HEK293 (cell line): ENCODE results near the gene GPATCH4.
A peak's percentile ranks its signal among the peaks of the same experiment; 100 is the strongest.

ENCODE experiments used
- AEBP2 ChIP-seq: fragments of 450-650 bp; formaldehyde crosslinking; IDR thresholded peaks from 2 replicates; pipeline ENCODE4 v1.5.1; 2016; ENCODE audit warnings: missing biosample characterization, missing genetic modification characterization, borderline replicate concordance
- IKZF3 ChIP-seq: fragments of 450-650 bp; IDR thresholded peaks from 2 replicates; pipeline ENCODE4 v1.5.0; 2018; ENCODE audit warnings: missing biosample characterization, mild to moderate bottlenecking, missing genetic modification characterization, moderate library complexity
- OSR2 ChIP-seq: fragments of 450-650 bp; formaldehyde crosslinking; IDR thresholded peaks from 2 replicates; pipeline ENCODE4 v1.5.1; 2016; ENCODE audit warnings: missing biosample characterization, missing genetic modification characterization
- PBX3 ChIP-seq: sonication (generic); formaldehyde crosslinking; IDR thresholded peaks from 2 replicates; pipeline ENCODE4 v1.8.1; 2022; ENCODE audit warnings: mild to moderate bottlenecking, moderate library complexity, missing genetic modification reagents
- WT1 ChIP-seq: fragments of 450-650 bp; formaldehyde crosslinking; IDR thresholded peaks from 2 replicates; pipeline ENCODE4 v1.5.1; 2016; ENCODE audit warnings: missing biosample characterization, missing genetic modification characterization
- ZEB2 ChIP-seq: fragments of 450-650 bp; formaldehyde crosslinking; IDR thresholded peaks from 2 replicates; pipeline ENCODE4 v1.5.1; 2016; ENCODE audit warnings: missing biosample characterization, missing genetic modification characterization
- ZNF114 ChIP-seq: fragments of 450-650 bp; formaldehyde crosslinking; IDR thresholded peaks from 2 replicates; pipeline ENCODE4 v1.5.0; 2017; ENCODE audit warnings: missing biosample characterization, missing genetic modification characterization
- ZNF132 ChIP-seq: fragments of 450-650 bp; formaldehyde crosslinking; IDR thresholded peaks from 2 replicates; pipeline ENCODE4 v1.5.1; 2017; ENCODE audit warnings: missing biosample characterization, missing genetic modification characterization, borderline replicate concordance
- ZNF133 ChIP-seq: fragments of 450-650 bp; formaldehyde crosslinking; IDR thresholded peaks from 2 replicates; pipeline ENCODE4 v1.5.1; 2016; ENCODE audit warnings: missing biosample characterization, missing genetic modification characterization
- ZNF140 ChIP-seq: fragments of 450-650 bp; formaldehyde crosslinking; IDR thresholded peaks from 2 replicates; pipeline ENCODE4 v1.5.1; 2016; ENCODE audit warnings: missing biosample characterization, missing genetic modification characterization
- ZNF239 ChIP-seq: fragments of 450-650 bp; formaldehyde crosslinking; IDR thresholded peaks from 2 replicates; pipeline ENCODE4 v1.5.1; 2016; ENCODE audit warnings: missing biosample characterization, missing genetic modification characterization
- ZNF280D ChIP-seq: fragments of 450-650 bp; formaldehyde crosslinking; IDR thresholded peaks from 2 replicates; pipeline ENCODE4 v1.5.1; 2016; ENCODE audit warnings: missing biosample characterization, missing genetic modification characterization
- ZNF311 ChIP-seq: fragments of 450-650 bp; formaldehyde crosslinking; IDR thresholded peaks from 2 replicates; pipeline ENCODE4 v1.5.1; 2017; ENCODE audit warnings: missing biosample characterization, missing genetic modification characterization, borderline replicate concordance
- ZNF335 ChIP-seq: fragments of 450-650 bp; formaldehyde crosslinking; conservative IDR thresholded peaks from 2 replicates; pipeline ENCODE4 v1.5.1; 2016; ENCODE audit warnings: missing biosample characterization, missing genetic modification characterization
- ZNF423 ChIP-seq: fragments of 450-650 bp; formaldehyde crosslinking; IDR thresholded peaks from 2 replicates; pipeline ENCODE4 v1.5.1; 2016; ENCODE audit warnings: missing biosample characterization, missing genetic modification characterization
- ZNF488 ChIP-seq: fragments of 450-650 bp; formaldehyde crosslinking; IDR thresholded peaks from 2 replicates; pipeline ENCODE4 v1.5.1; 2016; ENCODE audit warnings: missing biosample characterization, missing genetic modification characterization
- ZNF513 ChIP-seq: fragments of 450-650 bp; IDR thresholded peaks from 2 replicates; pipeline ENCODE4 v1.5.1; 2018; ENCODE audit warnings: missing biosample characterization, missing genetic modification characterization
- ZNF544 ChIP-seq: fragments of 450-650 bp; formaldehyde crosslinking; IDR thresholded peaks from 2 replicates; pipeline ENCODE4 v1.5.0; 2017; ENCODE audit warnings: missing biosample characterization, missing genetic modification characterization
- ZNF561 ChIP-seq: fragments of 450-650 bp; IDR thresholded peaks from 2 replicates; pipeline ENCODE4 v1.5.1; 2018; ENCODE audit warnings: missing biosample characterization, missing genetic modification characterization, borderline replicate concordance
- ZNF692 ChIP-seq: fragments of 450-650 bp; formaldehyde crosslinking; IDR thresholded peaks from 2 replicates; pipeline ENCODE4 v1.5.1; 2016; ENCODE audit warnings: missing biosample characterization, missing genetic modification characterization
- ZNF704 ChIP-seq: fragments of 450-650 bp; formaldehyde crosslinking; IDR thresholded peaks from 2 replicates; pipeline ENCODE4 v1.5.1; 2016; ENCODE audit warnings: missing biosample characterization, missing genetic modification characterization
- ZNF791 ChIP-seq: fragments of 450-650 bp; formaldehyde crosslinking; IDR thresholded peaks from 2 replicates; pipeline ENCODE4 v1.5.1; 2016; ENCODE audit warnings: missing biosample characterization, missing genetic modification characterization
- ZSCAN18 ChIP-seq: fragments of 450-650 bp; formaldehyde crosslinking; IDR thresholded peaks from 2 replicates; pipeline ENCODE4 v1.5.1; 2016; ENCODE audit warnings: missing biosample characterization, missing genetic modification characterization
- ZSCAN30 ChIP-seq: fragments of 450-650 bp; IDR thresholded peaks from 2 replicates; pipeline ENCODE4 v1.5.1; 2018; ENCODE audit warnings: missing biosample characterization, mild to moderate bottlenecking, missing genetic modification characterization, moderate library complexity
- ZSCAN5A ChIP-seq: fragments of 450-650 bp; formaldehyde crosslinking; IDR thresholded peaks from 2 replicates; pipeline ENCODE4 v1.5.1; 2016; ENCODE audit warnings: missing biosample characterization, missing genetic modification characterization

The GPATCH4 gene

GRCh38 chr1:156624814-156625435, 23.6 kb upstream of the GPATCH4 start (continued):
- TF ChIP-seq ZEB2 (tag by site-specific recombination): no peak
- peak; percentile 49; the same call in 1 of the 2 replicates for TF ChIP-seq IKZF3
- TF ChIP-seq ZNF513 (tag by site-specific recombination): no peak
- no peak for TF ChIP-seq PBX3 (CRISPR knock-in tag)
- no peak for TF ChIP-seq ZSCAN18 (tag by site-specific recombination)
- TF ChIP-seq ZNF692 (tag by site-specific recombination): 0 out of 2 replicates have a peak, but pooled peaks have one; percentile 7
- TF ChIP-seq OSR2 (tag by site-specific recombination): no peak
- TF ChIP-seq ZNF239 (tag by site-specific recombination): no peak
- TF ChIP-seq AEBP2 (tag by site-specific recombination): no peak
- TF ChIP-seq ZSCAN30: no peak
- TF ChIP-seq ZNF704: no peak
- TF ChIP-seq ZNF488 (tag by site-specific recombination): no peak
- TF ChIP-seq ZNF311: no peak
- TF ChIP-seq ZNF114: no peak
- no peak for TF ChIP-seq ZNF132 (tag by site-specific recombination)
- TF ChIP-seq ZNF544 (tag by site-specific recombination): no peak
- no peak for TF ChIP-seq WT1
- TF ChIP-seq ZNF561 (tag by site-specific recombination): peak; percentile 64; the same call in 1 of the 2 replicates
- TF ChIP-seq ZSCAN5A (tag by site-specific recombination): 0 out of 2 replicates have a peak, but pooled peaks have one; percentile 49
- TF ChIP-seq ZNF140 (tag by site-specific recombination): no peak
- no peak for TF ChIP-seq ZNF280D
- TF ChIP-seq ZNF791 (tag by site-specific recombination): no peak
- TF ChIP-seq ZNF335 (tag by site-specific recombination): peak; percentile 97
- TF ChIP-seq ZNF423 (tag by site-specific recombination): peak; percentile 79
- TF ChIP-seq ZNF133 (tag by site-specific recombination): no peak
